Parathyroid adenoma (tissue), 2 donors: ENCODE measurements around the gene ITPR2.

ENCODE experiments used
- H2AFZ ChIP-seq: fragments of 300-600 bp; sonication (generic); one replicate; pipeline ENCODE4 v1.7.0; 2017; ENCODE audit warnings: antibody characterized with exemption, mild to moderate bottlenecking
- H3K27ac ChIP-seq: fragments of 300-600 bp; sonication (generic); one replicate; pipeline ENCODE4 v1.7.0; 2017
- H3K27me3 ChIP-seq: fragments of 300-600 bp; sonication (generic); one replicate; pipeline ENCODE4 v1.7.0; 2017; ENCODE audit warnings: low read length; ENCODE audit not compliant: control insufficient read depth, insufficient read depth
- H3K36me3 ChIP-seq: fragments of 300-600 bp; sonication (generic); one replicate; pipeline ENCODE4 v1.7.0; 2017; ENCODE audit warnings: low read length; ENCODE audit not compliant: control insufficient read depth, insufficient read depth
- H3K4me1 ChIP-seq: fragments of 300-600 bp; sonication (generic); one replicate; pipeline ENCODE4 v1.7.0; 2017; ENCODE audit warnings: control low read depth
- H3K4me2 ChIP-seq: fragments of 300-600 bp; sonication (generic); one replicate; pipeline ENCODE4 v1.7.0; 2017; ENCODE audit warnings: low read length
- H3K4me3 ChIP-seq: fragments of 300-600 bp; sonication (generic); one replicate; pipeline ENCODE4 v1.7.0; 2017; ENCODE audit warnings: low read depth, low read length
- H3K79me2 ChIP-seq: fragments of 300-600 bp; sonication (generic); one replicate; pipeline ENCODE4 v1.7.0; 2017; ENCODE audit warnings: control low read depth
- H3K9ac ChIP-seq: fragments of 300-600 bp; sonication (generic); one replicate; pipeline ENCODE4 v1.7.0; 2017; ENCODE audit warnings: mild to moderate bottlenecking
- H3K9me3 ChIP-seq: fragments of 300-600 bp; sonication (generic); one replicate; pipeline ENCODE4 v1.7.0; 2017; ENCODE audit warnings: low read length; ENCODE audit not compliant: control insufficient read depth
- CTCF ChIP-seq: fragments of 300-600 bp; sonication (generic); IDR thresholded peaks from one replicate; pipeline ENCODE4 v1.7.0; 2017; ENCODE audit warnings: antibody characterized with exemption, mild to moderate bottlenecking
- donor health status: primary hyperparathyroidism.

Gene ITPR2

GRCh38 chr12:26832822-26833742, at the start of gene ITPR2:
Gene ITPR2, minus strand, starts transcription at chr12:26833194. Its CDS starts 413 bp downstream, at chr12:26832781.
- H3K4me2 ChIP-seq = peak within 1 kb of the TSS; percentile 98
- no peaks in the 10 kb centered on the region for H3K36me3 ChIP-seq
- no peak for TF ChIP-seq CTCF
- peaks cover 5% of the 10 kb centered on the region for H3K79me2 ChIP-seq
- peak within 1 kb of the TSS; percentile 92 for H3K4me3 ChIP-seq
- H3K27me3 ChIP-seq = no peaks in the 10 kb centered on the region
- H3K9ac ChIP-seq = peak within 1 kb of the TSS; percentile 83
- H3K9me3 ChIP-seq = no peaks in the 10 kb centered on the region
- H3K4me1 ChIP-seq = peaks cover 15% of the 10 kb centered on the region
- peak within 1 kb of the TSS; percentile 87 for H2AFZ ChIP-seq
- H3K27ac ChIP-seq = peak within 1 kb of the TSS; percentile 98

GRCh38 chr12:26880625-26881024, 47.6 kb upstream of the ITPR2 start:
- Histone ChIP-seq H3K4me1 (peaks cover 32% of the 10 kb centered on the region), H3K9ac (no peak overlapping the region), H3K79me2 (no peaks in the 10 kb centered on the region), H3K4me2 (peak overlapping the region; percentile 27), H3K4me3 (no peak overlapping the region), H2AFZ (no peak overlapping the region), H3K36me3 (no peaks in the 10 kb centered on the region), H3K27me3 (no peaks in the 10 kb centered on the region), H3K27ac (peak overlapping the region; percentile 63), H3K9me3 (no peaks in the 10 kb centered on the region)
- no peak for TF ChIP-seq CTCF

- no peaks in the 10 kb centered on the region for H3K36me3 ChIP-seq
- no peaks in the 10 kb centered on the region for H3K9me3 ChIP-seq
- no peak for TF ChIP-seq CTCF
- peak overlapping the region; percentile 29 for H3K4me3 ChIP-seq
- H3K79me2 ChIP-seq = no peaks in the 10 kb centered on the region
- H3K4me1 ChIP-seq = peaks cover 38% of the 10 kb centered on the region
- H3K4me2 ChIP-seq = peak overlapping the region; percentile 63
- H3K27me3 ChIP-seq = no peaks in the 10 kb centered on the region
- peak overlapping the region; percentile 91 for H3K27ac ChIP-seq
- peak overlapping the region; percentile 54 for H2AFZ ChIP-seq
- no peak overlapping the region for H3K9ac ChIP-seq
These were observed 45.7 kb upstream of the ITPR2 start for GRCh38 chr12:26878661-26879119.

GRCh38 chr12:26874501-26875296, 41.7 kb upstream of the ITPR2 start:
- no peak overlapping the region for H3K9ac ChIP-seq

More at GRCh38 chr12:26874501-26875296, 41.7 kb upstream of the ITPR2 start:
- H3K4me2 ChIP-seq = no peak overlapping the region
- H3K36me3 ChIP-seq = no peaks in the 10 kb centered on the region
- H2AFZ ChIP-seq = peak overlapping the region; percentile 48
- no peak for TF ChIP-seq CTCF
- H3K27ac ChIP-seq = peak overlapping the region; percentile 0
- no peaks in the 10 kb centered on the region for H3K79me2 ChIP-seq
- H3K27me3 ChIP-seq = no peaks in the 10 kb centered on the region
- H3K4me3 ChIP-seq = no peak overlapping the region
- H3K9me3 ChIP-seq = no peaks in the 10 kb centered on the region
- H3K4me1 ChIP-seq = peaks cover 64% of the 10 kb centered on the region
